ENCODE results near the gene AICDA. TPM values are rescaled to one million over a fixed set of nuclear protein-coding genes. Genes with fewer than 3 reads are reported as not detected.

The AICDA gene
- polyA plus RNA-seq, 3 donors = 0.13 to 0.15 TPM; not detected in 1

DNA sequence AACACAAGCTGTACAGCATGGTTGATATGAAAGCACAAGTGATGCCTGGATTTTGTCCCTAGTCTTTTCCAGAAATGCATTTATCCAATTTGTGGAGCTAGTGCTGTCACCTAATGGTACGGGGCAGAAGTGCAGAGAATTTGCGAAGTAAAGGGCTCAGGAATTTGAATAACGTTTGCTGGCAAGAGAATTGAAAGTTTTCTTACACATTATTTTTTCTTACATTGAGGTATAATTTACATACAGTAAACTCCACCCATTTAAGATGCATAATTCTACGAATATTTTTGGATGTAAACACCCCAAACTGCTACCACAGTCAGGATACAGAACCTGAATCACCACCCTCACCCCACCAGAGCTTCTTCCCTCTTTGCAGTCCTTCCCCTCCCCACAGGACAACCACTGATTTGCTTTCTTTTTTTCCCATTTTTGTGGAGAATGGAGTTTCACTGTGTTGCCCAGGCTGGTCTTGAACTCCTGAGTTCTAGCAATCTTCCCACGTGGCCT lies 3.5 kb downstream of the AICDA start:
- DNase-seq = peak; percentile 32 to 46 (median 43)
- H3K4me2 ChIP-seq (replicated peaks; ENCODE audit: extremely low read depth, low read length, poor library complexity, severe bottlenecking) = peak overlapping the region; percentile 76

DNA sequence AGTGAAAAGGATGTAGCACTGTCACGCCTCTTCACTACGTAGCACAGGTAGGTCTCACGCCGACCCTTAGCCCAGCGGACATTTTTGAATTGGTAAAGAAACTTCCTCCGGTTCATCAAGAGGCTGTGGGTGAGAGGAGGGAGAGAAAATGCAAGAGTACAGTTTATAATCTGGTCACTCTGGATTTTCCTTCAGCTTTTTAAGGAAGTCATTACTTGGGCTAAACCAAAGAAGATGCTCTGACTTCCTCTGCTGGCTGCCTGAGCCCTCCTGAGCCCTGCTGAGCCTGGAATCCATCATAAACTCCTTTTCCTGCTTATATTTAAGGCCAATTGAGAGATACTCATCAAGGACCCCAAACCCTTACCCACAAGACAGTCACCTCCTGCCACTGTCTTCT lies 5.8 kb downstream of the AICDA start:
- Histone ChIP-seq H3K79me2 (ENCODE audit: insufficient read depth, low read length) (no peaks in the 10 kb centered on the region), H4K20me1 (ENCODE audit: insufficient read depth, low read length) (no peaks in the 10 kb centered on the region), H2AFZ (ENCODE audit: insufficient read depth, low read depth, low read length, poor library complexity, severe bottlenecking) (no peak overlapping the region), H3K4me3 (replicated peaks in 1 of 3; ENCODE audit: low read depth in 2 of 3, low read length in 3 of 3) (no peak overlapping the region), H3K9ac (ENCODE audit: insufficient read depth, low read length, poor library complexity, severe bottlenecking) (no peak overlapping the region), H3K4me1 (ENCODE audit: control insufficient read depth in 1 of 2, insufficient read depth in 2 of 2, low read length in 2 of 2) (peaks cover 32 to 47% of the 10 kb centered on the region in 2 donors), H3K36me3 (replicated peaks in 1 of 2; ENCODE audit: control insufficient read depth in 1 of 2, insufficient read depth in 2 of 2, low read length in 2 of 2) (no peaks in the 10 kb centered on the region), H3K27me3 (ENCODE audit: control insufficient read depth in 2 of 2, insufficient read depth in 2 of 2, low read length in 2 of 2) (no peaks in the 10 kb centered on the region), H3K27ac (ENCODE audit: low read depth in 1 of 2, low read length in 2 of 2) (no peak overlapping the region), H3K4me2 (replicated peaks; ENCODE audit: extremely low read depth, low read length, poor library complexity, severe bottlenecking) (no peak overlapping the region), H3K9me3 (replicated peaks in 1 of 2; ENCODE audit: control insufficient read depth in 1 of 2, insufficient read depth in 1 of 2, low read length in 2 of 2) (no peaks in the 10 kb centered on the region)
- Mint-ChIP-seq H3K4me3 (no peak overlapping the region), H3K9me3 (peaks cover 0 to 3% (median 0%) of the 10 kb centered on the region in 7 donors), H3K27ac (peak overlapping the region in 5 of 7 donors; percentile 36 to 59 (median 52)), H3K4me1 (peaks cover 54% of the 10 kb centered on the region), H3K36me3 (peaks cover 0 to 2% of the 10 kb centered on the region in 2 donors), H3K27me3 (ENCODE audit: low read depth in 3 of 3) (peaks cover 0 to 8% (median 3%) of the 10 kb centered on the region in 3 donors)
- WGBS (ENCODE audit: insufficient coverage) = 100% methylated on average over 1 of the region's 6 CpGs
- TF ChIP-seq, protein P1, sequence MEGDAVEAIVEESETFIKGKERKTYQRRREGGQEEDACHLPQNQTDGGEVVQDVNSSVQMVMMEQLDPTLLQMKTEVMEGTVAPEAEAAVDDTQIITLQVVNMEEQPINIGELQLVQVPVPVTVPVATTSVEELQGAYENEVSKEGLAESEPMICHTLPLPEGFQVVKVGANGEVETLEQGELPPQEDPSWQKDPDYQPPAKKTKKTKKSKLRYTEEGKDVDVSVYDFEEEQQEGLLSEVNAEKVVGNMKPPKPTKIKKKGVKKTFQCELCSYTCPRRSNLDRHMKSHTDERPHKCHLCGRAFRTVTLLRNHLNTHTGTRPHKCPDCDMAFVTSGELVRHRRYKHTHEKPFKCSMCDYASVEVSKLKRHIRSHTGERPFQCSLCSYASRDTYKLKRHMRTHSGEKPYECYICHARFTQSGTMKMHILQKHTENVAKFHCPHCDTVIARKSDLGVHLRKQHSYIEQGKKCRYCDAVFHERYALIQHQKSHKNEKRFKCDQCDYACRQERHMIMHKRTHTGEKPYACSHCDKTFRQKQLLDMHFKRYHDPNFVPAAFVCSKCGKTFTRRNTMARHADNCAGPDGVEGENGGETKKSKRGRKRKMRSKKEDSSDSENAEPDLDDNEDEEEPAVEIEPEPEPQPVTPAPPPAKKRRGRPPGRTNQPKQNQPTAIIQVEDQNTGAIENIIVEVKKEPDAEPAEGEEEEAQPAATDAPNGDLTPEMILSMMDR (IDR thresholded peaks at IDR 0.05) = no peak
- intact Hi-C loops (cut with micrococcal nuclease) = loop anchor here in 1 of 2 donors (10.0 kb wide), 1 partner anchor 62 kb away; the partner anchor contains the start of gene CLEC4E
- DNase-seq = peak in 1 of 3 donors; percentile 25

More for the DNA sequence above, 3.5 kb downstream of the AICDA start:
- peaks cover 19 to 32% of the 10 kb centered on the region in 2 donors for H3K4me1 ChIP-seq (ENCODE audit: control insufficient read depth in 1 of 2, insufficient read depth in 2 of 2, low read length in 2 of 2)
- Mint-ChIP-seq H3K27ac (peak overlapping the region; percentile 71 to 92 (median 89)), H3K4me1 (peaks cover 39% of the 10 kb centered on the region), H3K27me3 (ENCODE audit: low read depth in 3 of 3) (peaks cover 1 to 8% (median 3%) of the 10 kb centered on the region in 3 donors), H3K36me3 (no peaks in the 10 kb centered on the region), H3K4me3 (peak overlapping the region; percentile 77 to 80), H3K9me3 (no peaks in the 10 kb centered on the region)
- no peaks in the 10 kb centered on the region for H4K20me1 ChIP-seq (ENCODE audit: insufficient read depth, low read length)
- TF ChIP-seq, protein P1 (IDR thresholded peaks at IDR 0.05) = peak; percentile 84
- peak overlapping the region; percentile 10 to 72 (median 28) for H3K4me3 ChIP-seq (replicated peaks in 1 of 3; ENCODE audit: low read depth in 2 of 3, low read length in 3 of 3)
- H3K9ac ChIP-seq (ENCODE audit: insufficient read depth, low read length, poor library complexity, severe bottlenecking) = peak overlapping the region; percentile 39
- no peaks in the 10 kb centered on the region for H3K9me3 ChIP-seq (replicated peaks in 1 of 2; ENCODE audit: control insufficient read depth in 1 of 2, insufficient read depth in 1 of 2, low read length in 2 of 2)
- intact Hi-C loops (cut with micrococcal nuclease) = loop anchor here in 1 of 2 donors (10.0 kb wide), 1 partner anchor 64 kb away; the partner anchor contains the start of gene CLEC4E
- H2AFZ ChIP-seq (ENCODE audit: insufficient read depth, low read depth, low read length, poor library complexity, severe bottlenecking) = peak overlapping the region; percentile 59
- H3K79me2 ChIP-seq (ENCODE audit: insufficient read depth, low read length) = no peaks in the 10 kb centered on the region
- no peaks in the 10 kb centered on the region for H3K36me3 ChIP-seq (replicated peaks in 1 of 2; ENCODE audit: control insufficient read depth in 1 of 2, insufficient read depth in 2 of 2, low read length in 2 of 2)
- no peaks in the 10 kb centered on the region for H3K27me3 ChIP-seq (ENCODE audit: control insufficient read depth in 2 of 2, insufficient read depth in 2 of 2, low read length in 2 of 2)
- peak overlapping the region in 1 of 2 donors; percentile 78 for H3K27ac ChIP-seq (ENCODE audit: low read depth in 1 of 2, low read length in 2 of 2)
- 0% methylated on average over 1 of the region's 5 CpGs for WGBS (ENCODE audit: insufficient coverage)

All from CD14-positive monocyte (primary cell).